HK-2 (cell line): ENCODE measurements around the gene REEP1.

Source experiments
- DNase-seq: peaks from one replicate; pipeline ENCODE4 v3.0.0-alpha.2; 2018; ENCODE audit not compliant: unreplicated experiment

Gene REEP1

GRCh38 chr2:86305915-86306254 is 31.5 kb downstream of the REEP1 start:
- DNase-seq: no peak

- no peak for DNase-seq
Measured at GRCh38 chr2:86305195-86305914, 32.1 kb downstream of the REEP1 start.

GRCh38 chr2:86304416-86304815 is 33.0 kb downstream of the REEP1 start:
- DNase-seq: no peak

GRCh38 chr2:86302320-86302719 is 35.1 kb downstream of the REEP1 start:
- DNase-seq: no peak

GRCh38 chr2:86301711-86302202 is 35.7 kb downstream of the REEP1 start:
- no peak for DNase-seq

- no peak for DNase-seq
Measured at GRCh38 chr2:86301009-86301408, 36.4 kb downstream of the REEP1 start.

GRCh38 chr2:86300496-86300895 is 36.9 kb downstream of the REEP1 start:
- DNase-seq: no peak

GRCh38 chr2:86298411-86299390 is 38.7 kb downstream of the REEP1 start:
- DNase-seq: no peak

GRCh38 chr2:86297382-86298147 is 39.9 kb downstream of the REEP1 start:
- no peak for DNase-seq

DNA sequence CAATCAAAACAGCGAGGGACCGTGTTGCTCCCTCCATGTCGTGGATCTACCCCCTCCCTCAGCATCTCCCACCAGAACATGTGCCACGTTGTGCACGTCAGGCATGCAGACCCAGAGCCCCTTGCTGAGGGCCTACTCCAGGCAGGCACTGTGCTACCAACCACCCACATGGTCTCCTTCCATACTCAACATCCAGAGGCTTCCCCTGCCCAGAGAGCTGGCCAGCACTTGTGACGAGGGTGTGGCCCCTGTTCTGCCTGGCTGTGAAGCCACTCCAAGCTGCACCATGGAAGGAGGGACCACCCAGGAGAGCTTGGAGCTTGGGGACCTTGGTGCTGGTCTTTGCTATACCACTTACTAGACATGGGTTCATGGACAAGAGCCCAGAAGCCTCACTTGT is 40.5 kb downstream of the REEP1 start:
- DNase-seq: no peak

DNA sequence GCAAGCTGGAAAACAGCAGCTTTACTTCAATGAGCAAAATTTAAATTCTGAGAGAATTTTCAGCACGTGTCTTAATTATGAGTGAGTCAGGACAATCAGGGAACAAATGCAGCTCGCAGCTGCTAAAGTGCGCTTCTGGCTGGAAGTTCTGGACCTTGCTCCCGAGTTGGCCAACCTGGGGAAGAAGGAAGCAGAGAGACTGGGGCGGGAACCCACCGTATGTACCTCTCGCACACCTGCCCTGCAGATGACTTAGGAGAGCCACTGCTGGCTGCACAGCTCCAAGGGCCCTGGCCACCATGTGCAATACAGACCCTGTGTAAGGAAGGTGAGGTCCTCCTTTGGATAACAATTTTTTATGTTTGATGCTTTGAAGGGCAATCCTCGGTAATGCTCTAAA is 42.4 kb downstream of the REEP1 start:
- DNase-seq: no peak

DNA sequence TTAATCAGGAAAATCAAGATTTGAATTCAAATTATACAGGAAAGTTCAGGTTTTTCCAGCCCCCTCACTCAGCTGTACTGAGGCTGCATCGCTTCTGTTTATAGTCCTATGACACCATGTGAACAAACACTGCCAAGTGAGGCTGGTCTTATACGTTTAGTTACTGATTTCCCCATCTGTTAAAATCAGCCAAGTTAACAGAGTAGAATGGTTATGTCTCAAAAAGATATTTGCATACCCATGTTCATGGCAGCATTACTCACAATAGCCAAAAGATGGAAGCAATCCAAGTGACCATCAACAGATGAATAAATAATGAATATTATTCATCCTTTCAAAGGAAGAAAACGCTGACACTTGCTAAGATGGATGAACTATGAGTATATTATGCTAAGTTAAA is 43.8 kb downstream of the REEP1 start:
- no peak for DNase-seq

GRCh38 chr2:86292571-86293515 is 44.6 kb downstream of the REEP1 start:
- DNase-seq: no peak

DNA sequence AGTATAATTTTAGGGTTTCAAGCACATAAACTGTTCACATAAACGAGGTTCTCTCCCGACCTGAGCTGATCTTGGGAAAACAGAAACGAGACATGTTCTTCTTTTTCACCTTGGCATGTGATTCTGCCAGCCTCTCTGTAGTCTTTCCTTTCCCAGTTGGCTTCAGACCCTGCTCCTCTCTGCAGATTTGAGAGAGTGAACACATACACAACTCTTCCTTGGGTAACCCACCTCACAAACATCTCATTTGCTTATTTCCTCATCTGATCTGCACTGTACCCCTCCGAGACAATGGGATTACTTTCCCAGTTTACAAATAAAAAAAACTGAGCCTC is 46.1 kb downstream of the REEP1 start:
- DNase-seq: no peak

- DNase-seq: no peak
Measured at GRCh38 chr2:86290596-86291327, 46.7 kb downstream of the REEP1 start.

GRCh38 chr2:86286516-86286915 is 50.9 kb downstream of the REEP1 start:
- no peak for DNase-seq

DNA sequence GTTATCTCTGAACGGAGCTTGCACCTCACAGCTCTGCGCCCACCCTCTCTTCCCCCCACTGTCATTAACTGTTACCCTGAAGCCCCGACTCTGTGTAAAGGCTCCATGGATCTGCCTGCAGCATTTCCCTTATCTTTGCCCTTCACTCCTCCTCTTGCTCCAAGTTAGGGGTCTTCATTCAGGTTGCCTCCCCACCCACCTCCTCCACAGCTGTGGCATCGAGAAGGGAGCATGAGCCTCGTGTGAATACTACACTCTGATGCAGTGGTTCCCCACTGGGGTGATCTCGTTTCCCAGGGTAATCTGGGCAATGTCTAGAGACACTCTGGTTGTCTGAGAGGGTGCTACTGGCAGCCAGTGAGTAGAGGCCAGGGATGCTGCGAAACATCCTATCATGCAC is 51.4 kb downstream of the REEP1 start:
- DNase-seq: no peak

DNA sequence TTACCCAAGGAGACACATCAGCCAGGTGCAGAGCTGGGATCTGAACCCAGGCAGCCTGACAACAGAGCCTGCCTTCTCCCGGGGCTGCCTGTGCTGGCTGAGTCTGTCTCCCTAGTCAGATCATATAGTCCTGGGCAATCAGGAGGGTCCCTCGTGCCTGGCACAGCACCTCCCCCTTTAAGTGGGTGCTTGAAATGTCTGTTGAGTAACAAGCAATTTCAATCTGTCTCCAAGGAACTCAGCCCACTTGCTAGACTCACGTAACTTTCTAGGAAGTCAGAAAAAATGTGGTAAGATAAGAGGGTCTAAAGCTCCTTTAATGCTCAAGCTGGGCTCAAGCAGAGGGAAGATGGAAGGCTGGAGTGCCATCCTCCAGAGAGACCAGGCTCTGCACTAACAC is 51.9 kb downstream of the REEP1 start:
- DNase-seq: no peak

DNA sequence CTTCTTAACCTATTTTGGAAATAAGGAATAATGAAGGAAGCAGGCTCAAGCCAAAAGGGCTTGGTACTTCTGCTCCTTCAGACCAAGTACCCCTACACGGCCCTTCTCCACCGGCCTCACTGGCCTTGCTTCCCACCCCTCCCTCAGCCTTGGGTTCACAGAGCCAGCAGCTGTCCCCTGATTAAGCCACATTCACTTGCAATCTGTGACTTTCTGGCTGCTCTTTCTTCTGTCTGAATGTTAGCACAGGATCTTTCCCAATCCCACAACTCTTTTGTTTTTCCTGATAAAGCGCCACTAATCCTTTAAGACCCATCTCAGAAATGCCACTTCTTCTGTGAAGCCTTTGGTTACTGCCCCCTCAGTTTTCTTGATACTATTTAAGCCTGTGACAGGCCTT is 52.4 kb downstream of the REEP1 start:
- DNase-seq: no peak

DNA sequence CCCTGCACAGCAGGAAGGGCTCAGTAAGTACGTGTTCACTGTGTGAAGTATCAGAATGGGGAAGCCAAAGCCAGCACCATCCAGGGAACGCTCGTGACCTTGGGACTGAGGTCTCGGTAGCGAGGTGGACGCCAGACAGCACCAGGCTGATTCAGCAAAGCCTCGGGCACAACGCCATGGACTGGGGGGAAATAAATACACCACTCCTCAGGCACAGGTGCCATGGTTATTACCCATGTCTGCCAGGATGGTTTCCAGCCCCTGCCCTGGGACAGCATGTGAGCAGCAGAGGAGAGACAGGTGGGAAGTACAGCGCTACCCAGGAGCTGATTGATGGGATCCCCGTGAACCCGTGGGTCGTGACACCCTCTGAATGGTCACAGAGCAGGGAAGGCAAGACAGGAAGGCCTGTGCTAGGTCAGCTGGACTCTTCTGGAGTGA is 53.0 kb downstream of the REEP1 start:
- no peak for DNase-seq
